ENCODE measurements around the gene PCDHGC4.

DNA sequence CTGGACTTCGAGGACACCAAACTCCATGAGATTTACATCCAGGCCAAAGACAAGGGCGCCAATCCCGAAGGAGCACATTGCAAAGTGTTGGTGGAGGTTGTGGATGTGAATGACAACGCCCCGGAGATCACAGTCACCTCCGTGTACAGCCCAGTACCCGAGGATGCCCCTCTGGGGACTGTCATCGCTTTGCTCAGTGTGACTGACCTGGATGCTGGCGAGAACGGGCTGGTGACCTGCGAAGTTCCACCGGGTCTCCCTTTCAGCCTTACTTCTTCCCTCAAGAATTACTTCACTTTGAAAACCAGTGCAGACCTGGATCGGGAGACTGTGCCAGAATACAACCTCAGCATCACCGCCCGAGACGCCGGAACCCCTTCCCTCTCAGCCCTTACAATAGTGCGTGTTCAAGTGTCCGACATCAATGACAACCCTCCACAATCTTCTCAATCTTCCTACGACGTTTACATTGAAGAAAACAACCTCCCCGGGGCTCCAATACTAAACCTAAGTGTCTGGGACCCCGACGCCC lies 7.7 kb upstream of the PCDHGC4 start:
- TF ChIP-seq POLR2A (IDR thresholded peaks at IDR 0.05) (no peak), EP300 (IDR thresholded peaks at IDR 0.05) (no peak)
- TF ChIP-seq, protein P1, sequence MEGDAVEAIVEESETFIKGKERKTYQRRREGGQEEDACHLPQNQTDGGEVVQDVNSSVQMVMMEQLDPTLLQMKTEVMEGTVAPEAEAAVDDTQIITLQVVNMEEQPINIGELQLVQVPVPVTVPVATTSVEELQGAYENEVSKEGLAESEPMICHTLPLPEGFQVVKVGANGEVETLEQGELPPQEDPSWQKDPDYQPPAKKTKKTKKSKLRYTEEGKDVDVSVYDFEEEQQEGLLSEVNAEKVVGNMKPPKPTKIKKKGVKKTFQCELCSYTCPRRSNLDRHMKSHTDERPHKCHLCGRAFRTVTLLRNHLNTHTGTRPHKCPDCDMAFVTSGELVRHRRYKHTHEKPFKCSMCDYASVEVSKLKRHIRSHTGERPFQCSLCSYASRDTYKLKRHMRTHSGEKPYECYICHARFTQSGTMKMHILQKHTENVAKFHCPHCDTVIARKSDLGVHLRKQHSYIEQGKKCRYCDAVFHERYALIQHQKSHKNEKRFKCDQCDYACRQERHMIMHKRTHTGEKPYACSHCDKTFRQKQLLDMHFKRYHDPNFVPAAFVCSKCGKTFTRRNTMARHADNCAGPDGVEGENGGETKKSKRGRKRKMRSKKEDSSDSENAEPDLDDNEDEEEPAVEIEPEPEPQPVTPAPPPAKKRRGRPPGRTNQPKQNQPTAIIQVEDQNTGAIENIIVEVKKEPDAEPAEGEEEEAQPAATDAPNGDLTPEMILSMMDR (IDR thresholded peaks at IDR 0.05), result no peak

Data from tibial nerve (tissue), 4 donors.